NCI-H524 treated with DMSO at 0.1 percent for 48 hours (cell line): ENCODE measurements around the gene MADD.

Experiments
- DNase-seq: peaks from one replicate; lab custom pipeline; 2025; lab: John Stamatoyannopoulos, UW

Gene MADD

GRCh38 chr11:47269829-47270305, at the start of gene MADD:
Gene MADD, plus strand, starts transcription at chr11:47270133.
- DNase-seq = peak; percentile 46

- DNase-seq = no peak
These were observed 49.5 kb upstream of the MADD start for GRCh38 chr11:47220401-47220821.

GRCh38 chr11:47222696-47223095, 47.2 kb upstream of the MADD start:
- no peak for DNase-seq

GRCh38 chr11:47225552-47226400, 44.2 kb upstream of the MADD start:
- DNase-seq = no peak

DNA sequence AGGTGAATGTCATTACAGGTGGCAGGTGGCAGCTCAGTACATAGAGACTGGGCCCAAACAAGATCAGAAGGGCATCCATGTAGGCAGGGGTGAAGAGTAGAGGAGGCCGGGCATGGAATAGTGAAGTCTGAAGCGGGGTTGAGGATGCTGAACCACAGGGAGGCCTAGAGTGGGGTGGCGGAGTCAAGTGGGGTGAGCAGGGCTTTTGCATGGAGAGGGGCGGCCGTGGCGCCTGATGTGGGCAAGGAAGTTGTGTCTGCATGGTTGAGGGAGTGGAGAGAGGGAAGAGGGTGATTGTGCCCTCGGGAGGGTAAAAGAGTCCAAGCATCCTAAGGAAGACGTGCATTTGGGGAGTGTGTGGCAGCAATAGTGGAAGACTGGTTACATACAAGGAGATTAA, 40.8 kb upstream of the MADD start:
- no peak for DNase-seq

GRCh38 chr11:47233051-47233450, 36.9 kb upstream of the MADD start:
- DNase-seq = no peak

GRCh38 chr11:47233989-47234668, 35.8 kb upstream of the MADD start:
- no peak for DNase-seq

DNA sequence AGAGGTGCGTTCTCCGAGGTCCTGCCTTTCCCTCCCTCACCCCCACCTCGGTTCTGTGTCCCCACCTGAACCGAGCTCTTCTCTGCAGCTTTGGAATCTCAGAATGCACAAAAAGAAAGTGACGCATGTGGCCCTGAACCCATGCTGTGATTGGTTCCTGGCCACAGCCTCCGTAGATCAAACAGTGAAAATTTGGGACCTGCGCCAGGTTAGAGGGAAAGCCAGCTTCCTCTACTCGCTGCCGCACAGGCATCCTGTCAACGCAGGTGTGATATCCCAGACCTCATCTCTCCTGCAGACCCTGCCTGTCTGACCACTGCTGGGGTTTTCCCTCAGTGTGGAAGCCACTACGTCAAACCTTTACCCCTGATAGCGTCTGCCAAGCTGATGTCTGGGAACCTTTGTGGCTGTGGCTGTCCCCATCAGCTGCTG, 35.2 kb upstream of the MADD start:
- DNase-seq = no peak

DNA sequence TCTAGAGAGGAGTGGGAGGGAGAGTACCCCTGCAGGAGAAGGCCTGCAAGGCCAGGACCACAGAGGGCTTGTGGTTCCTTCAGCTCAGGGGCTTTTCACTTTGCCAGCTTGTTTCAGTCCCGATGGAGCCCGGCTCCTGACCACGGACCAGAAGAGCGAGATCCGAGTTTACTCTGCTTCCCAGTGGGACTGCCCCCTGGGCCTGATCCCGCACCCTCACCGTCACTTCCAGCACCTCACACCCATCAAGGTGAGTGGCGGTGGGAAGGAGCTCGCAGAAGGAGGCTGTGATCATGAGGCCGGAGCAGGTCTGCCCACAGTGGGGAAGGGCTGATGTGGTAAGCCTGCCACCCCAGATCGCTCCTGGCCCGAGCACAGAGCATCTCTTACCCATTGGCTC, 34.8 kb upstream of the MADD start:
- DNase-seq = no peak

DNA sequence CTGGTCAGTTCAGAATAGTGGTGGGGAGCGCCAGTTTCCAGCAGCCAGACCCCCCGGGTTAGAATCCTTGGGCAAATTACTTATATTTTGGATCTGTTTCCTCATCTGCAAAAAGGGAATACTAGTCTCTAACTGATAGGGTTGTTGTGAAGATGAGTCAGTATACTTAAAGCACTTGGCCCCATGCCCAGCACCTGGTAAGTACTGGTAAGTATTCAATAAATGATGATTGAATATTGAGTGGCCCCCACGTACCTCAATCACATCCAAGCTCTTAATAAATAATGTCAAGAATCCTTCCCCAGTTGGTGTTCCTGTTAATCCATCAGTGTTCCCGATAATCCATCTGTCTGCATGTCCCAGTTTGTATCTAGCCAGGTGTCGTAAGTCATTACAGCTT, 33.5 kb upstream of the MADD start:
- DNase-seq = peak; percentile 19

GRCh38 chr11:47239852-47240251, 30.1 kb upstream of the MADD start:
- DNase-seq = no peak

- DNase-seq = no peak
These were observed 28.1 kb upstream of the MADD start for GRCh38 chr11:47241841-47242301.

GRCh38 chr11:47242596-47243192, 27.2 kb upstream of the MADD start:
- DNase-seq = no peak

- DNase-seq = no peak
These were observed 26.5 kb upstream of the MADD start for GRCh38 chr11:47243454-47243853.

GRCh38 chr11:47244448-47245350, 25.2 kb upstream of the MADD start:
- DNase-seq = no peak

DNA sequence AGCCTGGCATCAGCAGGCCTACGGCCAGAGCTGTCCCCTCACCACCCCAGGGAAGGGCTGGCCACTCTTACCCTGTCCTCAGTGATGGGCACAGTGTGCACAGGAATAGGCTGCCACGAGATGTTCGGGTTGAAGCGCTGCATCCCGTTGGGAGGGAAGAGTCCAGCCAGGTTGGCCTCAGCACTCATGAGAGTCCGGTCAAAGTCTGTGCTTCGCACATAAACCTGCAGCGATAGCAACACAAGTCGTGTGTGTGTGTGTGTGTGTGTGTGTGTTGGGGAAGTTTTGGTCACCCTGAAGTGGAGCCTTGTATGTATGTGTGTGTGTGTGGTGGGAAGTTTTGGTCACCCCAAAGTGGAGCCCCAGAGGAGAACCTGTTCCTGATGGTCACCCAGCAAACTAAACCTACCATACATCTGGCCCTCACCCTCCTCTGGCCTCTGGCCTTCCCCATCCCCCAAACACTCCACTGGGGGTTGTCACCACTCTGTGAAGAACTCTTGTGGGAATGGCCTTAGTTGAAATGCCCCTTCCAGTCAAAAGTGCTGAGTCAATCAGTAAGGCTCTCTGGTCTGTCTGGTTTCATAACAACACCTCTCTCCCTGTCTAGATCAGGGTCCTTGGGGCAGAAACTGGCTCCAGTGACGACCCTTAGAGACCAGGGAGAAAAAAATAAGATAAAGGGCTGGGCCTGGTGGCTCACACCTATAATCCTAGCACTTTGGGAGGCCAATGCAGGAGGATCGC, 24.1 kb upstream of the MADD start:
- DNase-seq = no peak

- no peak for DNase-seq
These were observed 22.4 kb upstream of the MADD start for GRCh38 chr11:47247502-47247901.

DNA sequence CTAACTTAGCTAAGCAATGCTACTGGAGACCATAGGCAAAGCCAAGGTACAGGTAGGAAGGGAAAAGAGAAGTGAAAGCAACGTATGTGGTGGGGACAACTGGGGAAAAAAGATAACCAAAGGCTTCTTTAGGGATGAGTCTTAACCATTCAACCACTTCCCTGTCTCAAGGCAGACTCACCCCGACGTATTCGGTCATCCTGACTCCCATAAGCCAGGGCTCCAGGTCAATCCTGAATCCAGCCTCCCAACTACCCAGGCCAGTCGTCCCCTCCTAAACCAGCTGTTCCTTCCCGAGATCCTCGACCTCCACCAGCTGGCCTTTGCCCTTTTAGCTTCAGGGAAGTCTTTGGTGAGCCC, 21.6 kb upstream of the MADD start:
- no peak for DNase-seq

GRCh38 chr11:47248664-47249377, 21.1 kb upstream of the MADD start, which contains the start of gene ACP2:
Gene ACP2, minus strand, starts transcription at chr11:47248814. Its CDS starts 25 bp downstream, at chr11:47248789.
- DNase-seq = peak; percentile 24

DNA sequence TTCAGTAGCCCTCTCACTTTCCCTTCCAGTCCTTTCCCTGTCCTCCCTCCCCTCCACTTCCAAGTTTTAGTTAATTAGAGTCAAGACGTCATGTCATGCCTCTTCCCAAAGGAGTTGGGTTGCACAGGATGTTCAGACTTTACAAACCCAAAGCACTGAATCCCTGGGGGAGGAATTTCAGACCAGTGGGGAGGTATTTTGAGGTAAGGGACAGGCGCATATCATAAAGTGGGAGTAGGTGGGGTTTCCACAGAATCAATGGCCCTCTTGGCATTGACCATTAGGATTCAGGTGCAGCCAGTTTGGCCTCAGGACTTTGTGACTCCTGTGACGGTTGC, 20.6 kb upstream of the MADD start:
- DNase-seq = no peak
